SIG-M5 treated with dmso at 0.1 percent for 504 hours (cell line): ENCODE measurements around the gene ARL6IP4.
"Not testable (repeated sequence)": the region's sequence is repeated elsewhere in the genome, so short reads cannot be mapped to it uniquely, and the experiment has no call there.

Source experiments
- DNase-seq: peaks from one replicate; lab custom pipeline; 2025; ENCODE audit not compliant: unreplicated experiment; lab: John Stamatoyannopoulos, UW

ARL6IP4 gene

GRCh38 chr12:122980183-122981035 lies at the start of gene ARL6IP4:
Gene ARL6IP4 (plus strand): TSS chr12:122980681. CDS start chr12:122981140, 459 bp downstream.
- DNase-seq: peak; percentile 51

GRCh38 chr12:122932207-122932606 lies 48.3 kb upstream of the ARL6IP4 start:
- DNase-seq: no peak

- DNase-seq: no peak
These were observed 45.8 kb upstream of the ARL6IP4 start for GRCh38 chr12:122934722-122935121.

GRCh38 chr12:122935318-122935717 lies 45.2 kb upstream of the ARL6IP4 start:
- DNase-seq: no peak

GRCh38 chr12:122937622-122938091 lies 42.8 kb upstream of the ARL6IP4 start:
- no peak for DNase-seq

GRCh38 chr12:122939125-122939524 lies 41.4 kb upstream of the ARL6IP4 start:
- no peak for DNase-seq

GRCh38 chr12:122941351-122941750 lies 39.1 kb upstream of the ARL6IP4 start:
- not testable (repeated sequence) for DNase-seq

- DNase-seq: no peak
These were observed 37.8 kb upstream of the ARL6IP4 start for GRCh38 chr12:122942637-122943036.

GRCh38 chr12:122943196-122943595 lies 37.3 kb upstream of the ARL6IP4 start:
- DNase-seq: no peak

- no peak for DNase-seq
These were observed 35.6 kb upstream of the ARL6IP4 start for GRCh38 chr12:122944605-122945592.

- peak; percentile 86 for DNase-seq
These were observed 33.7 kb upstream of the ARL6IP4 start for GRCh38 chr12:122946690-122947341.

- no peak for DNase-seq
These were observed 33.1 kb upstream of the ARL6IP4 start for GRCh38 chr12:122947352-122947792.

- no peak for DNase-seq
These were observed 31.9 kb upstream of the ARL6IP4 start for GRCh38 chr12:122948605-122949004.

- no peak for DNase-seq
These were observed 31.1 kb upstream of the ARL6IP4 start for GRCh38 chr12:122949405-122949804.

- DNase-seq: no peak
These were observed 30.4 kb upstream of the ARL6IP4 start for GRCh38 chr12:122949816-122950675.

- no peak for DNase-seq
These were observed 29.1 kb upstream of the ARL6IP4 start for GRCh38 chr12:122951406-122951805.

GRCh38 chr12:122951979-122952892 lies 28.2 kb upstream of the ARL6IP4 start:
- DNase-seq: peak; percentile 61

GRCh38 chr12:122955156-122955555 lies 25.3 kb upstream of the ARL6IP4 start:
- no peak for DNase-seq

GRCh38 chr12:122956035-122956434 lies 24.4 kb upstream of the ARL6IP4 start:
- no peak for DNase-seq
